HS-5 (cell line): ENCODE measurements around the gene WLS.
"Not testable (repeated sequence)": the region's sequence is repeated elsewhere in the genome, so short reads cannot be mapped to it uniquely, and the experiment has no call there.

ENCODE experiments used
- DNase-seq: peaks from one replicate; pipeline ENCODE4 v3.0.0-alpha.2; 2012; ENCODE audit warnings: low read depth

WLS gene

GRCh38 chr1:68232289-68233148 is at the start of gene WLS:
TSS of gene WLS (minus strand) at chr1:68232523. CDS start at chr1:68232299, 224 bp downstream.
- DNase-seq, result peak; percentile 38

- no peak for DNase-seq
These were observed 48.0 kb upstream of the WLS start for GRCh38 chr1:68280286-68280685.

DNA sequence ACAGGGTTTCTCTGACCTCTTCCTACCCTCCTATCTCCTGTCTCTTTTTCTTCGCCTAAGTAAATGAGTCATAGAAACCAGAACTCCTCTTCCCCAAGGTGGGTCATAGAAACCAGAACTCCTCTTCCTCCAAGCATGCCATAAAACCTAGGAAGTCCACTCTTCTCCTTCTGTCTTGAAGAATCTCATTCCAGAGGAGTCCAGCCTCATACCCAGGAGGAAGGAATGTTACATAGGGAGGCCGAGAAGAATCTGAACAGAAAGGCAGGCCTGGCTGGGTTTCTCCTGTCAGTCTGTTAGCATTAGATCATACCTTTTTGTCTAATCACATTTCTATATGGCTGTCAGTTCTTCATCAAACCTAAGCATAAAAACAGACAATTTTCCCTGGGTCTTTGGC is 47.5 kb upstream of the WLS start:
- no peak for DNase-seq

GRCh38 chr1:68278221-68278620 is 45.9 kb upstream of the WLS start:
- DNase-seq, result no peak

DNA sequence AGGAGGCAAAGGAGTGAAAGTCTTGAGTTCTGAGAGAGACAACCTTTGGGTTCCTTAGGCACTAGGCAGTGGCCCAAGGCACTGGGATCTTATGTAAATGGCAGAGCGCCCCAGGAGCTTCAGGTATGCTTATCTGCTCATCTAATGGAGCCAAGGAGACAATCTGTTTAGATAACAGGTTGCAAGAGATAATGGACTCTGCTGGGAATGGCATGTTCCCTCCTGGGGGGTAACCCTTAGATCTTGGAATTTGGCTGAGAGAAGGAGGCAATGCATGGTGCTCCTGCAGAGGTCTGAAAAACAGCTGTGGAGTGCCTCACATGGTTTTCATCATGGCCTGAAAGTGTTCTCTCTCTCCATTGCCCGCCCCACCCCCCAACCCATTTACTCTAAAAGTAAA is 44.1 kb upstream of the WLS start:
- no peak for DNase-seq

DNA sequence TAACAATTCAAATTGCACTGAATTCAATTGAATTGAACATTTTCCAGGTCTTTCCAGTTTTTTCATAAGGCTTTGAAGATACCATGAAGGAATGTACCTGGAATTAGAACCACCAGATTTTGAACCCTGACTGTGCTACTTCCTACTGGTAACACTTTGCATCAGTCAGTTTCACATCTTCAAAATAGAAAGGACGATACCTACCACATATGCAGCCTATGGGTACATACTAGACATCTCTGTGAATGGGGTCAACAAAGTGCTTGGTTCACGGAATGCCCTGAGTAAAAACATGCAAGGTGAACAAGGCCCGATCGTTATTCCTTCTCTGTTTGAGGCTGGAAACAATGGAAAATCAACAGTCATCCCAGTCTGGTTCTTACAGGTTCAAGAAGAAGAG is 41.2 kb upstream of the WLS start:
- DNase-seq, result no peak

- DNase-seq, result no peak
These were observed 39.3 kb upstream of the WLS start for GRCh38 chr1:68271596-68271995.

DNA sequence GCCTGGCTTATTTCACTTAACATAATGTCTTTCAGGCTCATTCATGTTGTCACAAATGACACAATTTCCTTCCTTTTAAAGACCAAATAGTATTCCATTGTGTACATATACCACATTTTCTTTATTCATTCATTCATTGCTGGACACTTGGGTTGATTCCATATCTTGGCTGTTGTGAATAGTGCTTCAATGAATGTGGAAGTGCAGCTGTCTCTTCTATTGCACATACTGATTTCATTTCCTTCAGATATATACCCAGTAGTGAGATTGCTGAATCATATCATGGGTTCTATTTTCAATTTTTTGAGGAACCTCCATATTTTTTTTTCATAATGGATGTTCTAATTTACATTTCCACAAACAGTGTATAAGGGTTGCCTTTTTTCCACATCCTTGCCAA is 38.6 kb upstream of the WLS start:
- no peak for DNase-seq

DNA sequence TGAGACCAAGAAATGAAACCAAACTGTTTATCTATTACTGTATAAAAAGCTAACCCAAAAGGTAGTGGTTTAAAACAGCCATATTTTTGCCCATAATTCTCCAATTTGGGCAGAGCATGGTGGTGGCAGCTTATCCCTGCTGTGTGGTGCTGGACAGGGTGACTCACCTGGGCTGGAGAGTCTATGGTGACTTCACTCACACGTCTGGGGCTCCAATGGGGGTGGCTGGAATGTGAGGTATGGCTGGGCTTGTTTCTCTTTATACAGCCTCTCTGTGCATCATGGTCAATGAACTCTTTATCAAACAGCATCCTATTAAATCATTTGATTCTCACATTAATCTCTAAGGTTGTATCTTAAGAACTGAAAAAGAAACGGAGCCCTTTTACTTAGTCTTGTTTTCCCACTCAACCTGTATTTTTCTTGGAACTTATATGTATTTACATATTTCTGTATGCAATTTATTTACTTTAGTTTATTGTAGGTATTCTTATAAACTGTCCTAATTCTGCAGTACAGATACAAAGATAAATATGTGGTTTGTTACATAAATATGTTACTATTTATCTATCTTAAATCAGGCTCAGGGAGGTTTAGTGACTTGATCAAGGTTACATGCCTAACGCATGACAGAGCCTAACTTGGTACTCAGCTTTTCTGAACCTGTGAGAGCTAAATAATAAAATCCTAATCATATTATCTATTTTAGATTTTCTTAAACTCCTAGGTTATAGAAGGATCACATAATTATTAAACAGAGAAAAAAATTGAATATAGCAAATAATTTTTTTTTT is 37.5 kb upstream of the WLS start:
- DNase-seq, result peak; percentile 15

DNA sequence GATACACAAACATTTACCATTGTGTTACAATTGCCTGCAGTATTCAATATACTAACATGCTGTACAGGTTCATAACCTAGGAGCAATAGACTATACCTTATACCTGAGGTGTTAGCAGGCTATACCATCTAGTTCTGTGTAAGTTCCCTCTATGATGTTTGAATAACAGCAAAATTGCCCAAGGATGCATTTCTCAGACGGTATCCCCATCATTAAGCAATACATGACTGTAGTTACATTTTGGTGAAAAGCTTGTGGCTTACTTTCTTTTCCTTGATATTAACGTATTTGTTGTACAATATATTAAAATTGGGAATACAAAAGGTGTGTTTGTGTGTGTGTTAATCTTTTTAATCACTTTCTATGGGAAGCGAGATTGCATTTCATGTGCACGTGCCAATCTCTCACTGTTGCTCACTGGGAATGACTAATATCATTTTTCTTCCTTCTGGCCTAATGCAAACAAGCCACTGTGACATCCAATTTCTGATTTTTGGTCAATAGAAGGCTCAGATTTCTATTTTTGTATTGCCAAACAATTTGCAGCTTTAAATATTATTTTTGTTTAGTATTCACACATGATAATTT is 36.7 kb upstream of the WLS start:
- DNase-seq, result no peak

DNA sequence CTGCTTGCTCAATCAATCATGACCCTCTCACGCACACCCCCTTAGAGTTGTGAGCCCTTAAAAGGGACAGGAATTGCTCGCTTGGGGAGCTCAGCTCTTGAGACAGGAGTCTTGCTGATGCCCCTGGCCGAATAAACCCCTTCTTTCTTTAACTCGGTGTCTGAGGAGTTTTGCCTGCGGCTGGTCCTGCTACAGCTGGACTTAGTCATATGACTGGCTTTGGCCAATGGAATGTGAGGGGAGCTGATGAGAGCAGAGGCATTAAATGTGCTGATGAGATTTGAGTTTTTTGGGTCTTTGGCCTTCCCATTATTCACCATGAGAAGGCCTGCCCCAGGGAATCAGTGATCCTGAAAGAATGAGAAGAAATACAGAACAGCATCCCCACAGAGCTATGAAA is 24.5 kb upstream of the WLS start:
- not testable (repeated sequence) for DNase-seq

- DNase-seq, result no peak
These were observed 23.0 kb upstream of the WLS start for GRCh38 chr1:68255301-68255700.

DNA sequence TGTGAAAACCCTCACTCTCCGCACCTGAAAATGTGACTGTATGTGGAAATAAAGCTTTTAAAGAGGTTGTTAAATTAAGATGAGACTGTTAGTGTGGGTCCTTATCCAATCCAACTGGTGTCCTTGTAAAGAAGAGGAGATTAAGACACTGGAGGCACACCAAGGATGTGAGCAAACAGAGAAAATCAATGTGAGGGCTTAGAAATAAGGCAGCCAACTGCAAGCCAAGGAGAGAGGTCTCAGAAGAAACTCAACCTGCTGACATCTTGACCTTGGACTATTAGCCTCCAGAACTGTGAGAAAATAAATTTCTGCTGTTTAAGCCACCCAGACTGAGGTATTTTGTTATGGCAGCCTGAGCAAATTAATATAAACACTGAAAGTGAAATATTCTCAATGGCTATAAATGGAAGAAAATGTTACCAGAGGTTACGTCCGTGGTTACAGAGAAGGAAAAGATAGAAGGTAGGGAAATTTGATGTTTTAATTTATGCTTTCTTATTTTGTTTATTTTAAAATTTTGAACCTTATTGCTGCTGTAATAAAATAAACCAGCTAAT is 22.4 kb upstream of the WLS start:
- no peak for DNase-seq

- no peak for DNase-seq
These were observed 4.7 kb upstream of the WLS start for GRCh38 chr1:68237040-68237439.

DNA sequence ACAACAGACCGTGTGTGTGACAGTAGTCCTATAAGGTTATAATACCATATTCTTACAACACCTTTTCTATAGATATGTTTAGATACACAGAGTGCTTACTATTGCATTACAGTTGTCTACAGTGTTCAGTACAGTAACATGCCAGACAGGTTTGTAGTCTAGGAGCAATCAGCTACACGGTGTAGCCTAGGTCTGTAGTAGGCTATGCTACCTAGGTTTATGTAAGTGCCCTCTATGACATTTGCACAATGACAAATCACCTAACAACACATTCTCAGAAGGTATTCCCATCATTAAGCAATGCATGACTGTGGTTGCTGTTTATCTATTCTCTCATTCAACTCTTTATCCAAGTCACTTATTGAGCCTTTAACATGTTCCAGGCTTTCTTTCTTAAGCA is 1.8 kb upstream of the WLS start:
- no peak for DNase-seq

GRCh38 chr1:68233202-68233601 is 879 bp upstream of the WLS start:
- no peak for DNase-seq

DNA sequence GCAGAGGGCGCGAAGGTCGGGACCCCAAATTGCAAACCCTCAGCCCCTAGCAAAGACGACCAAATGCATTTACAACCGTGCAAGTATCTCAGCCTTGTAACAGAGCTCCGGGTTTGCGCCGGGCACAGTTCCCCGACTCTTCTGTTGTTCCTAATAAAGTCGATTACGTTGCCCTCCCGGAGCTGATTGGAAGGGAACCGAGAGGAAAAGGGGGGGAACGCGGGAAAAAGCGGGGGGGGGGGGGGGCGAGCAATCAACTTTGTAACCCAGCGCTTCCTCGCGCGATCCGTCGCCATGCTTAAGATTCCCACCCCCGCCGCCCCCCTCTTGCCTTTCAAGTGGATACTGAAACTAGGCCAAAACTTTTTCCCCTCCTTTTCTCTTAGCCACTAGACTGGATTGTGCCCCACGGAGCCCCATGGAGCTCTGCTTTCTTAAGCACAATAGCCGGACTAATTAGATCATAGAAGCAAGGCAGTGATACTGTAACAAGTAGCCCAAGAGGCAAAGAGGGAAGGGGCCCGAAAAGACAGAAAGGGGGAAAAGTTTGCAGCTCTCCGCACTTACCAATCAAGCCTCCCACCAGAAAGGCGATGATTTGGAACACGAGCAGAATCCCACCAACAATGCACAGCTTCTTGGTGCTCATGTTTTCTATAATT is 565 bp downstream of the WLS start:
- DNase-seq, result peak; percentile 24

GRCh38 chr1:68230901-68231626 is 1.3 kb downstream of the WLS start:
- no peak for DNase-seq

GRCh38 chr1:68230484-68230802 is 1.9 kb downstream of the WLS start:
- DNase-seq, result no peak

- no peak for DNase-seq
These were observed 2.5 kb downstream of the WLS start for GRCh38 chr1:68229650-68230483.

DNA sequence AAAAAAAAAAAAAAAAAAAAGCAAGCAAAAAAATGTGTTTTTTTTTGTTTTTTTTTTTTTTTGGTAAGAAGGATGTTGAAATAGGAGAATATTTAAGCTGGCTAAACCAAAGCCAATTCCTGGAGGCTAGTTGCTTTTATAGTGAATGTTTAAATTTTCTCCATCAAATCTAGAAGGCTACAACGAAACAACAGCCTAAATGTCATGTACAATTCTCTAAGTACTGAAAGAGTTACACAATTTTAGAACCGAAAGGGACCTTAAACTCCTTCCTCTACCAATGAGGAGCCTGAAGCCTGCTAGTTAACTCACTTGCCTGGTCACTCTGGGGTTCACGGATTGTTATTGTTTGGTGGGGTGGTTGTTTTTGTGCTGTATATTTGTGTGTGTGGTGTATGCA is 3.5 kb downstream of the WLS start:
- DNase-seq, result no peak
